Measurements from ENCODE around the gene KLHL29.

Gene KLHL29

DNA sequence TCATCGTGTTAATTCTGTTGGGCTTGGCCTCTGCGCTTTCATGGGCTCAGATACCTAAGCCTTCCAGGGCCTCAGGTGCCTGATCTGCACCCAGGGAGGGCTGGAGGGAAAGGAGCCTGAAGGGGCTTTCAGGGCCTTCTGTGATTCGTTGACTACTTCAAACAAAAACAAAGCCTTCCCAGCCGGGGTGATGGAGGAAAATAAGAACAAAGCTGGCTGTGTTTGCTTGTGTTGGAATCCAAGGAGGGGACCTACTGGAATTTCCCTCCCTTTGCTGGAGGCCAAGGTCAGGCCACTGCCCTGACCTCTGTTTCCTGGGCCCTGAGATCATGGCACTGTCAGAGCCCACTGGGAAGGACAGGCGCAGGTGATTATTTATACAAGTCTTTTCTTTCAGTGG lies 135.3 kb downstream of the KLHL29 start:
- no peak for FAIRE-seq

DNA sequence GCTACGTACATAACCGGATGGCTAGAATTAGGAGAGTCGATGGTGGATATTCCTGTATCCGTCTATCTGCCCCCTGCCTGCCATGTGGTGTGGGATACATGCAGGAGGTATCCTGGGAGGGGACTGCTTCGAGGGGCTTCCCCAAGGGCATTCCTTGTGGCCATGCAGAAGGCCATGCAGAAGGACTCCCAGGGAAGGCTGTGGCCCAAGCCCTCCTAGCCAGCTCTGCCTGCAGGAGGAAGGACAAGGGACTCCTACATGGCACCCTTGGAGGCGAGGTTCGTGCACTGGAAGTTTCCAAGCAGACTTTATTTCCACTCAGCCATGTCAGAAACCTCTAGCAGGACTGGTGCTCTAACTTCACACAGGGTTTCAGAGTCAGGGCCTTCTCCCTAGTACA lies 136.1 kb downstream of the KLHL29 start:
- FAIRE-seq: no peak

- FAIRE-seq: no peak
These were observed 137.9 kb downstream of the KLHL29 start for GRCh38 chr2:23522726-23523372.

DNA sequence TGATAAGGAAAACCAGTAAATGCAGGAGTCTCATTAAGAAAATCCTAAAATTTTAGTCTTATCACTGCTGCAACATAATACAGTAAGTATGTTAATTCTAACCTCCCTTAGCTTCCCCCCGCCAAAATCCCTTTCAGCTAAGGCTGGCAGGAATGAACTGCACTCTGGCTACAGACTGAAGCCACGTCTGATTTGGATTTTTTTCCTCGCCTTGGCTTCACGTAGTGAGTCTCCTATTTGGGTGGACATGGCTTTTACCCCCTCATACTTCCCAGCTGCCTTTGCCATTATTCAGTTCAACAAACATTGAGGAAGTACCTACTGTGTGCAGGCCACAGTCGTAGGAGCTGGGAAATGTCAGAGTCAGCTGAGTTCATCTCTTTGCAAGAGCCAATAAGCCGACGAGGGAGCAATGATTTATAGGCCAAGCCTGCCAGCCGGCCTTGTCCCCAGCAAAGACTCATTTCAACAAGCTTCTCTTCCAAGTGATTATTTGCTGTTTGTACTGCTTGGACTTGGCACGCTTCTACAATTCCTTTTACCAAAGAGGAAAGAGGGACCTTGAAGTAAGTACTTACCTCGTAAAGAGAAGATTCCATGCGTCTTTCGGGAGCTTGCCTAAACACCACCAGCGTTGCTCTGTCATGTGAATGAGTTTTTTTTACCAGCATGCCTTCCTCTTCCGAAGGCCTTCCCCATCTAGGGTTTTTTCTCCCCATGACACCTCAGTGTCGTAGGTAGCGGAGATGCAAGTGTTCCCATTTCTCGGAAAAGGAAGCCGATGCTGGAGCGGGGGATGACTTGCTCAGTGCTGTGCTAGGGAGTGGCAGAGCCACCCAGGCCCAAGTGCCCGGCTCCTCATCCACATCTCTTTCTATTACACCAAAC lies 138.6 kb downstream of the KLHL29 start:
- FAIRE-seq: no peak

- no peak for FAIRE-seq
These were observed 139.3 kb downstream of the KLHL29 start for GRCh38 chr2:23524261-23524706.

DNA sequence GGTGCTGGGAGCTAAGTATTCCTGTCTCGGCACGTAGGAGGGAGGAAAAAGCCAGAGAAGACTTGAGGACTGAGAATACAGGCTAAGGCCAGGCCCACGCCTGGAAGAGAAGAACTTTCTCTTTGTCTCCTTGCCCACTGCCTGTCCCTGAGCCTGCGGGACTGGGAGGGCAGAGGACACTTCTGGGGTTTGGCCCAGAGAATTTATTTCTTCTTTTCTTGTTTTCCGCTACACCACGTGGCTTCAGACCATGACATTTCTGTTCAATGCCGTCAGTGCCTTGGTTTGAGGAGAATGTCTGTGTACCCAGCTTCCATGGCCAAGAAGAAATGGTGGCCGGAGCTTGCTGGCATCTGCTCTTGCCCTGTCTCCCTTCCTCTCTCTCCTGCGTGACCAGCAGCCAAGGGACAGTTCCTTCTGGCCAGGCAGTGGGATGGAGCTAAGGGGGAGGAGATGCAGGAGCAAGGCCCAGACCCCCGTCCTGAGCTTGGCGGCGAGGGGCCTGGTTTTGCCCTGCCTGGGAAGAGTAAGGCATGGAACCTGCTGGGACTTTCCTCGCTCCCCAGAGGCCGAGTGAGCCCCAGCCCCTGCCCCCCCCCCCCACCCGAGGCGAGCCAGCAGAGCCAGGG lies 140.3 kb downstream of the KLHL29 start:
- FAIRE-seq: no peak

DNA sequence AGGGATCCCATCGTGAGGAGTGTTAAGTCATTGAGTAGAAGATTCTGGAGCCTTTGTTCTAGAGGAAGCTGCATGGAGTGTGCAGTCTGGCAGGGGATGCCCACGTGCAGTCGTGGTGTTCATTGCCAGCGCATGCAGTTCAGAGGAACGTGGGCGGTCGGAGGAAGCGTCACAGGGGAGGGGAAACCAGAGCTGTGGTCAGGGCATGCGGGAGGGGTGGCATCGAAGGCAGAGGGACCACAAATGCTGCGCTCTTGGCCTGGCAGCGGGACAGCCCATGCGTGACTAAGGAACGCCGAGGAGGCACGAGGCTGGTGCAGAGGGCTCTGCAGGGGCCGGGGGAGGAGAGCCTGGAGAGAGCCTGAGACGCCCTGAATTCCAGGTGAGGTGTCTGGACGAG lies 141.1 kb downstream of the KLHL29 start:
- no peak for FAIRE-seq

DNA sequence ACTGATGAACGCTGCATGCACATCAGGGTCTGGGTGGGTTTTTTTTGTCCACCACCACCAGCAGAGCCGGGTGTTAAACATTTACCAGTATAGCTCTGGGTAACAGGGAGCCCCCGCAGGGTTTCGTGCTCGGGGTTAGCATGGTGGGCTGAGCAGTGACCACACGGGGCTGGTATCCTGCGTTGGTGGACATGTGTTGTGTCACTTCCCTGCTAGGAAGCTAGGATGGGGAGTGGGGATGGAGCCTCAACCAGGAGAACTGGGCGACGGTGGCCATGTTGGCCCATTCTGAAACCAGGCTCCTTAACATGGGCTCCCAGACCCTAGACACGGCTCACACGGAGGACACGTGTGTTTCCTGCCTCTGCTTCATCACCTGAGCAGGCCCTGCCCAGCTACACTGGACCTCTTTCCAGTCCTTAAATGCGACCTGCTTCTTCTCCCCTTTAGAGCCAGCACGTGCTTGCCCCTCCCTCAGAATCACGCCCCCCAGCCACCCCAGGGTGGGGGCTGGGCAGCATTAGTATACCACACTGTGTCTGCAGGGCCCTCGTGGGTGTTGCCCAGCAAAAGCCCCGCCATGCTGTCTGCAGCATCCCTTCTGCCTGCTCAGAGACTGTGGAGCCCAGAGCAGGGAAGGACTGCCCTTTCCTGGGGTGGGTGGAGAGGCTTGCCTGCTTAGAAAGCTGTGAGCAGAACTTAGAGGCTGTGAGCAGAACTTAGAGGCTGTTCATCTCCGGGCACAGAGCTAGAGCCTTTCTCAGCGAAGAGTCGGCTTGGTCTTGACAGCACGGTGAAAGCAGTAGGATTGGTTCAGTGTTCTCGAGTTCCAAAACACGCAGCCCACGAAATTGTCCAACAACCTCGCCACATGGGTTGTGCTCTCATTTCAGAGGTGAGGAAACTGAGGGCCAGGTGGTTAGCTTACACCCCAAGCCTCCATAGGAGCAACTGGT lies 142.1 kb downstream of the KLHL29 start:
- FAIRE-seq: no peak

DNA sequence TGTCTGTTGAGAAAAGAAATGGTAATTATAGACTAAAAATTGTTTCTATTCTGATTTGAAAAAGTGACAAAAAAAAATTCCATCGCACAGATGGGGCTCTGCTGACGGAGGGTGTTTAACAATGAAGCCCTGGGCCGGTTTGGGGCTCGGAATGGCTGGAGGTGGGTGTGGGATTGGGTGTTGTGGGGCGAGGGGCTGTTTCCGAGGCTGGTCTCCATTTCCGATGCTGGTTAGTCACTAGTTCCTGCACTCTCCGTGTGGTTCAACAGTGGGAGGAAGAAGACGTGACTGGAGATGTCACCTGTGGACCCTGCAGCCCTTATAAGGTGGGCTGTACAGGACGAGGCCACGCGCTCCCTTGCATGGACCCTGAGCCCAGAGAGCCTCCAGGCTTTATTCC lies 143.2 kb downstream of the KLHL29 start:
- FAIRE-seq: no peak

GRCh38 chr2:23528690-23529089 lies 143.7 kb downstream of the KLHL29 start:
- no peak for FAIRE-seq

DNA sequence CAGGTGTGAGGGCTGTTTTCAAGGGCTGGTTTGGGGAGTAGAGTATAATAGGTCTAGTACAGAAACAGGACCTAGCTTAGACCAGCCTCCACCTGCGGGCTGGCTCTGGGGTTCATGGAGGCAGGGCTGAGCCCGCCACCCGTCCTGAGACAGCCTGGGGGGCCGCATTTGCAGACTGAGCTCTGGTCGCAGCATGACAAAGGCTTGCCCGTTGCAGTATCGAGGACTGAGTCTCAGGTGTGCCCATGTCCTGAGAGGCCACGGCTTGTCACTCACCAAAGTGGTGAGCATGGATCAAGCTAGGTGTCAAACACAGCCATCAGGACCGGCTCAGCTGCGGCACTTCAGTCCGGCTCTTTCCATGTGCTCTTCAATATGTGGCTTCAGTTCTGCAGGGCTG lies 144.7 kb downstream of the KLHL29 start:
- FAIRE-seq: no peak

- no peak for FAIRE-seq
These were observed 145.4 kb downstream of the KLHL29 start for GRCh38 chr2:23530206-23530908.

DNA sequence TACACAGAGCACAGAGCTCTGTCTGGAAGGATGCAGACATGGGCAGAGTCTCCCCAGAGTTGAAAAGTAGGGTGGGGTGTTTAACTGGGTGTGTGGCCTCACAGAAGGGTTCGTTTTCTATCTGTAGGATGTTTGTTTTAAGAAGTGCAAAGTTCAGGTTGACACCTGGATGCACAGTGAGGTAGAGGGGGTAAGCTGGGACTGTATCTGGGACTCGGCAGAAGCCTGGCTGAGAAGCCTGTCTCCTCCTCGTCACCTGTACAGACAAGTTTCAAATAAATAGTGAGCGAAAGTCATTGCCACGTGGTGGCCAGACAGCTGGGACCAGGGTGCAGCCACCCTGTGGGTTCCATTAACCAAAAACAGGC lies 145.9 kb downstream of the KLHL29 start:
- no peak for FAIRE-seq

DNA sequence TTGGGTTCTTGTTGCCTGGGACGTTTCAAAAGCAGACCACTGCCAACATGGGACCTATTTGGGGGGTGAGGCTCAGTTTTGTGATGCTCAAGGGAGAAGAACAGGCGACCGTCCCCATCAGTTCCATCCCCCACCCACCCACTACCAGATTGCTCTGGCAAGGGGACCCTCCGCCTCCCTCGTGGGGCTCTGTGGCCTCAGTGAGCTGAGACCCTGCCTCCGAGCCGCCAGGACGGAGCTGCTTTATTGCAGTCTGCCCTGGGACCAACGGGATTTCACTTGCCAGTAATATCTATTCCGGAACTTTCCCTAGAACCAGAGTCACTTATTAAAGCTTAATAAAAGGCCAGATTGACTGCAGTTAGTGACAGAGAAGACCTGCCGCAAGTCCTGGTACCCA lies 146.3 kb downstream of the KLHL29 start:
- FAIRE-seq: no peak

DNA sequence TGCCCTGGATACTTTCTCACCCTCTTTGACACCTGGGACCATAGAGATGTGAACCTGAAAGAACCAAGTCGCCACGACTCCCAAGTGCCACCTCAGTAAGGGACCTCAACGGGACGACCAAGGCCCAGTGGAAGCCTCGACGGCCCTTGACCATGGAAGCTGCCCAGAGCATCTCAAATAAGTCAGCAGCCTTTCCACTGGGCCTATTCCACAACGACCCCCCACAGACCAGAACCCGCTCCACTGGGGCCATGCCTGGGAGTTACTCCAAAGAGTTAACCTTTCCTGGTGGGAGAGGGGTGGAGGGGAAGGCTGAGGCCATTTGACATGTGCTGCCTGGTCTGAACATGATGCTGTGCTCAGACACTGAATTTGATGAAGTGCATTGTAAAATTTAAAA lies 146.9 kb downstream of the KLHL29 start:
- no peak for FAIRE-seq

DNA sequence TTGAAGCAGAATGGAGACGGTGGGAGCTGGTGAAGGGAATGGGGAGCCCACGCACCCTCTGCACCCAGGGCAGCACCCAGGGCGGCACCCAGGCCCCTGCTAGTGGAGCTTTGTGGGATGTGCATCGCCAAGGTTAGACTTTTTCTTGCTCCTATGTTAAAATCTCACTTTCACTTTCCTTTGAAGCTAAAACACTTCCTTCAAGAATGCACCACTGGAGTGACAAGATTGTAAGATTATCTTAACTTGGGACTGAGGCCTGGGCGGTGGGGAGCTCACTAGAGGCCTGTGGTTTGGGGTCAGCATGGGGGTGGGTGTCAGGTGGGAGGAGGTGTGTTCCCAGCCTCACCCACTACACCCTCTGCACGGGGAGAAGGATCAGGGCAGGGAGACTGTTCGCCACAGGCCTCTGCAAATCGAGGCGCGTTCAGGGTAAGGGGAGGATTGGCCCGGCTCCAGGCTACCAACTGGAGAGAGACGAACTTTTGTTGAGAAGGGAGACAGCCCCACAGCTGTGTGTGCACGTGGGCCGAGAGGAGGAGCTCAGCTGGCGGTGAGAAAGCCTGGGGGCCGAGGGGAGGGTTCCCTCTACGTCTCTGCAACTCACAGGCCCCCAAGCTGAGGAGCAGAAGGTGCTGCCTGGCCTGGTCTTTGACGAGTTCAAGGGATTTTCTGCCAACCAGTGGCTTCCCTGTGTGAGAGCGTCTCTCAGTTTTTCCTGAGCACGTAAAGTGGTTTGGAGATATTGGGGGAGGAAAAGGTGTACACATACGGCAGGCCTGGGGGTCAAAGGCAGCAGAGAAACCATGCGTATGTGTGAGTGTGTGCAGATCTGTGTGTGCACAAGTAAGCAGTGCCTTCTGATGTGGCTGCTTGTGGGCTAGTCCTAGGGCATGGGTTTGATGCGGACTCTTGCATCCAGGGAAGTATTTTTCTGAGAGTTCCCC lies 147.7 kb downstream of the KLHL29 start:
- FAIRE-seq: no peak

DNA sequence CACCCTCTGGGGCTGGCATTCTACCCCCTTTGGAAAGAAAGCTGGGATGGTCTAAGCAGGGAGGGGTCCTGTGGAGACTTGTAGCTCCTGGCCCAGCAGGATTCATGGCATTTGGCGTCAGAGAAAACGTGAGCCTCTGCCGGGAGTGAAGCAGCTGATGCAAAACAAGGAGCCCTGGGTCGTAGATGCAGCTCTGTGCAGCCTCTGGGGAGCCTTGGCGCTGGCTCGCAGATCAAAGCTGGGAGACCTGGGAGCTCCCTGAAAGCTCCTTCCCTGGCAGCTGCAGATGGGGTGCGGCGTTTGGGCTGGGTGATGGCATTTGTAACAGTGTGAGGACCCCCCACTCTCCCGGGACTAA lies 148.3 kb downstream of the KLHL29 start:
- FAIRE-seq: no peak

DNA sequence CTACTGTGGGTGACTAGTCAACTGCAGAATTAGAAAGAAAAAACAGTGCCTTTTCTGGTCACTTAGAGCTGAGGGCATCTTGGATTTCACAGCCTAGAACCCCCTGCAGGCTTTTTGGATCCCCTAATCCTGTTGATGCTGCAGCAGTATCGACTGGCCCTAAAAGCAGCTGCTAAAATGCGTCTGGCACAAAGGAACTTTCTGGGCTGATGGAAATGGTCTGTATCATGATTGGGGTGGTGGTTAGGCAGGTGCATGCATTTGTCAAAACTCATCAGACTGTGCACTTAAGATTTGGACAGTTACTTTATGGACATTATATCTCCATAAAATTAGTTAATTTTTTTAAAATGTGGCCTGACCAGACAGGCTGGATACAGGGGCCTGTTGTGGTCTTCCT lies 149.8 kb downstream of the KLHL29 start:
- no peak for FAIRE-seq

DNA sequence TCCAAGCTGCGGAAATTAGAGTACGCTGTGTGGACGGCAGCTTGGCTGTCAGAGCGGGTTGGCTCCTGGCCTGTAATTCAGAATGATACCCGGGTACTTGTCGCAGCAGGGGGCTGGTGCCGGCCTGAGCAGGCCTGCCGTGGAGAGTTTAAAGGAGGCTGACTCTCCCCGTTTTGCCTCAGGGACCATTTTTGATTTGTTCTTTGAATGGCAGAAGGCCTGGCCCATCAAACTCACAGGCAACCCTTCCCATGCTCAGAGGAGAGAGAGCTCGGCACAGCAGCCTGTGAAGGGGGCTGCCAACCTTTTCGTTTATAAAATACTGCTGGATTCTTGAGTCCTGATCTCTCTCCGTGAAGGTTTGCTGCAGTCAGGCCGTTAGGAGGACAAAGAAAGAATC lies 151.3 kb downstream of the KLHL29 start:
- FAIRE-seq: no peak

DNA sequence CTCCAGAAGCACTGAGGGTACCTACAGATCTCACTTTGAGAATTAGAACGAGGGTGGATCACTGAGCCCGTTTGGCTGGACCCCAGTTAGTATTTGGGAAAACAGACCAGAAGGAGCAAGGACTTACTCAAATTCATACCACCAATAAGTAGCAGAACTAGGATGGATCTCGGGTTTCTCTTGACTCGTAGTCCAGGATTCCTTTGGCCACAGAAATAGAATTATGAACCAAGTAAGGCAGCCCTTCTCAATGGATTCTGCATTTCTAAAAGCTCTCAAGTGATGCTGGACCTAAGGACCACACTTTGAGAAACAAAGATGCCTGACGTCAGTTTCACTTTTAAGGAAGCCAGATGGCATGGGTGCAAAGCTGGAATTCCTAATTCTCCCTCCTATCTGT lies 153.0 kb downstream of the KLHL29 start:
- no peak for FAIRE-seq

DNA sequence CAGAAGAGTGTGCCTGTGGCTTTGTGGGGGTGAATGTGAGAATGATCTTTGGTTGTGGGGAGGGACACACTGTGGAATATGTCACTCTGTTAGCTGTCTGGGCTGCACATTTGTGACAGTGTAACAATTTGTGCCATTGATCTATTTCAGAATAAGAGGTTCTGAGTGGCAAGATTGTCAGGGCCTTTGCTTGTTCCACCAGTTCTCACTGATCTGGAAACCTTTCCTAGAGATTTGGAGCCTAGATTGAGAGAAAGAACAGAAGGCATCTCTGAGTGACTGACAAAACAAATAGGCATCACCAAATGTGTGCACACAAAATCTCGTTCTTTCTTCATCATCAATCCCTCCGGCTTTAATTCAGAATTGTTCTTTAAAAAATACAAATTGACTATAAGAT lies 153.6 kb downstream of the KLHL29 start:
- no peak for FAIRE-seq

Measured in TTC549 (cell line).